ENCODE data around the gene RPS16. TPM values are rescaled to one million over a fixed set of nuclear protein-coding genes. Genes with fewer than 3 reads are reported as not detected.

The RPS16 gene
- total and polyA plus RNA-seq, 5 donors from 2014 or later, result 1,440 to 2,708 (median 2,162) TPM

DNA sequence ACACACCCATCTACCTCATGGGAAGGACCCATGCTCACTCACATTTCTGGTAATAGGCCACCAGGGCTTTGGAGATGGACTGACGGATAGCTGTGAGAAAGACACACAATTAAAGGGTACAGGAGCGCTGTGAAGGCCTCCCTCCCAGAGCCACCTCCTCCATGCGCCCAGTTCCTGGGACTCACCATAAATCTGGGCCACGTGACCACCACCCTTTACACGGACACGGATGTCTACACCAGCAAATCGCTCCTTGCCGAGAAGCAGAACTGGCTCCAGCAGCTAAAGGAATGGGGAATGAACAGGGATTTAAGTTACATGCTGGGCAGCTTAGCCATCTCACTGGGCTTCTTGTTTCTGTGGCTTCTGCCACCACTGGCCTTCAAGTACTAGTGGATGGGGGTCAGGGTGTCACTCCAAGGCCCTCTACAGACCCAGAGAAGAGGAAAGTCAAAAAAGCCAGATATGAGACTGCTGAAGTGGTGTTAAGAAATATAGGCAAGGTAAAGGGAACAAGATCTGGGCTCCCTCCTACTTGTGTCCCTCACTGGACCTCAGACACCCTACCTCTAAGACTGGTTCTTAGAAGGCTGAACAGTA, 2.2 kb downstream of the RPS16 start:
- Histone ChIP-seq H3K9me3 (ENCODE audit: control insufficient read depth in 2 of 2, low read length in 2 of 2) (no peaks in the 10 kb centered on the region), H3K27me3 (ENCODE audit: control insufficient read depth, insufficient read depth, low read length) (no peaks in the 10 kb centered on the region), H3K4me3 (ENCODE audit: low read depth, low read length) (peak overlapping the region; percentile 90), H3K36me3 (ENCODE audit: control insufficient read depth, insufficient read depth, low read length) (peaks cover 23% of the 10 kb centered on the region), H3K4me1 (ENCODE audit: control insufficient read depth, insufficient read depth, low read length, poor library complexity, severe bottlenecking) (peaks cover 35% of the 10 kb centered on the region), H3K27ac (ENCODE audit: insufficient read depth, low read length, poor library complexity, severe bottlenecking) (no peak overlapping the region)
- DNase-seq, result no peak
- H3K36me3 Mint-ChIP-seq, result peaks cover 19% of the 10 kb centered on the region
- H3K27me3 Mint-ChIP-seq, result peaks cover 4% of the 10 kb centered on the region
- no peak for ATAC-seq (ENCODE audit: low read depth in 2 of 2)
- peak overlapping the region; percentile 46 to 83 (median 72) for H3K27ac Mint-ChIP-seq
- peaks cover 0 to 2% (median 0%) of the 10 kb centered on the region in 7 donors for H3K9me3 Mint-ChIP-seq
- H3K4me1 Mint-ChIP-seq, result peaks cover 0 to 57% (median 36%) of the 10 kb centered on the region in 4 donors
- peak overlapping the region; percentile 65 to 100 (median 96) for H3K4me3 Mint-ChIP-seq

DNA sequence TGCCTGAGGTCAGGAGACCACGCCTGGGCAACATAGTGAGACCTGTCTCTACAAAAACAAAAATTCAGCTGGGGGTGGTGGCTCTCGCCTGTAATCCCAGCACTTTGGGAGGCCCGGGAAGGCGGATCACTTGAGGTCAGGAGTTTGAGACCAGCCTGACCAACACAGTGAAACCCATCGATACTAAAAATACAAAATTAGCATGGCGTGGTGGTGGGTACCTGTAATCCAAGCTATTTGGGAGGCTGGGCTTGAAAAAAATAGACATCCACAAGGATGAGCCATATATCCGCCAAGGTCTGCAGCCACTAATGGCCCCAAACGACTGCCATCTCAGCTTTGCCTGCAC, 3.1 kb downstream of the RPS16 start:
- DNase-seq, result no peak
- Histone ChIP-seq H3K9me3 (ENCODE audit: control insufficient read depth in 2 of 2, low read length in 2 of 2) (no peaks in the 10 kb centered on the region), H3K36me3 (ENCODE audit: control insufficient read depth, insufficient read depth, low read length) (peaks cover 23% of the 10 kb centered on the region), H3K27me3 (ENCODE audit: control insufficient read depth, insufficient read depth, low read length) (no peaks in the 10 kb centered on the region), H3K27ac (ENCODE audit: insufficient read depth, low read length, poor library complexity, severe bottlenecking) (no peak overlapping the region), H3K4me3 (ENCODE audit: low read depth, low read length) (no peak overlapping the region), H3K4me1 (ENCODE audit: control insufficient read depth, insufficient read depth, low read length, poor library complexity, severe bottlenecking) (peaks cover 35% of the 10 kb centered on the region)
- peaks cover 0 to 57% (median 36%) of the 10 kb centered on the region in 4 donors for H3K4me1 Mint-ChIP-seq
- H3K9me3 Mint-ChIP-seq, result peaks cover 0 to 2% (median 0%) of the 10 kb centered on the region in 7 donors
- H3K4me3 Mint-ChIP-seq, result peak overlapping the region; percentile 46 to 92 (median 63)
- peak overlapping the region in 2 of 3 donors; percentile 51 to 72 for H3K27ac Mint-ChIP-seq
- H3K27me3 Mint-ChIP-seq, result peaks cover 4% of the 10 kb centered on the region
- ATAC-seq (ENCODE audit: low read depth in 2 of 2), result no peak
- peaks cover 19% of the 10 kb centered on the region for H3K36me3 Mint-ChIP-seq

DNA sequence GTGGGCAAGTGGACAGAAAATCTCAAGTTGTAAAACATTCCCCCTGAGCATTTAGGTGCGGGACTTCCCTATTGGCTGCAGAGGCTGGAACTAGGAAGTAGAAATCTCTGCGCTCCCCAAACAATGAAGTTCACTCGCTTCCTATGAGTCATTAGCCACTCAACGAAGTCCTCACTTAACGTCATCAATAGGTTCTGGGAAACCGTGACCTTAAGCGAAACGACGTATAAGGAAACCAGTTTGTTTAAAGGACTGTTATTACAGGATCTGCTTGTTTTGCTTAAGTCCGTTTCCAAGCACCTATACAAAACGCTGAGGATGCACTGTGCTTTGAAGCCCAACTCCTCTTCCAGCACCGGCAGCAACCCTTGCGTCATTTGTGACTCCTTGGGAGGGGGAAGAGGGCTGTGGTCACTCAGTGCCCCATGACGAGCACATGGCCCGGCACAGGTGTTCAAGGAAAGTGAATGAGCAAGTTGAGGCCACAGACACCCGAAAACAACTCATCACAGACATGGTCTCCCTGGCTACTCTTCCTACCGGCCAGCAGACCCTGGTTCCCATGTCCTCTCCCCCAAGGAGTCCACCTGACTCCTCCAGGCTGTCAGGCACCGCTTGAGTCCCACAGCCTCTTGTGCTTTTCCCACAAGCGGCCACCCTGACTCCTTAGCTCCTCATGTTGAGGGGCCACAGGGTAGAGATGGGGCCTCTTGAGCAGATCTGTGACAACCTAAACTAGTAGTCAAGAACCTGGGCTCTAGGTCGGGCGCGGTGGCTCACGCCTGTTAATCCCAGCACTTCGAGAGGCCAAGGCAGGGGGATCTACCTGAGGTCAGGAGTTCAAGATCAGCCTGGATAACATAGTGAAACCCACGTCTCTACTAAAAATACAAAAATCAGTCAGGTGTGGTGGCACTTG, 4.8 kb downstream of the RPS16 start:
- Mint-ChIP-seq H3K4me3 (peak overlapping the region in 3 of 4 donors; percentile 21 to 90 (median 86)), H3K27me3 (peaks cover 2% of the 10 kb centered on the region), H3K36me3 (peaks cover 22% of the 10 kb centered on the region), H3K4me1 (peaks cover 0 to 53% (median 33%) of the 10 kb centered on the region in 4 donors), H3K9me3 (no peaks in the 10 kb centered on the region), H3K27ac (peak overlapping the region; percentile 47 to 89 (median 84))
- DNase-seq, result peak; percentile 60 to 85 (median 72)
- peaks cover 28% of the 10 kb centered on the region for H3K4me1 ChIP-seq (ENCODE audit: control insufficient read depth, insufficient read depth, low read length, poor library complexity, severe bottlenecking)
- ATAC-seq (ENCODE audit: low read depth in 2 of 2), result peak; percentile 76 to 80
- H3K4me3 ChIP-seq (ENCODE audit: low read depth, low read length), result no peak overlapping the region
- H3K9me3 ChIP-seq (ENCODE audit: control insufficient read depth in 2 of 2, low read length in 2 of 2), result no peaks in the 10 kb centered on the region
- peaks cover 23% of the 10 kb centered on the region for H3K36me3 ChIP-seq (ENCODE audit: control insufficient read depth, insufficient read depth, low read length)
- peak overlapping the region; percentile 82 for H3K27ac ChIP-seq (ENCODE audit: insufficient read depth, low read length, poor library complexity, severe bottlenecking)
- H3K27me3 ChIP-seq (ENCODE audit: control insufficient read depth, insufficient read depth, low read length), result no peaks in the 10 kb centered on the region

DNA sequence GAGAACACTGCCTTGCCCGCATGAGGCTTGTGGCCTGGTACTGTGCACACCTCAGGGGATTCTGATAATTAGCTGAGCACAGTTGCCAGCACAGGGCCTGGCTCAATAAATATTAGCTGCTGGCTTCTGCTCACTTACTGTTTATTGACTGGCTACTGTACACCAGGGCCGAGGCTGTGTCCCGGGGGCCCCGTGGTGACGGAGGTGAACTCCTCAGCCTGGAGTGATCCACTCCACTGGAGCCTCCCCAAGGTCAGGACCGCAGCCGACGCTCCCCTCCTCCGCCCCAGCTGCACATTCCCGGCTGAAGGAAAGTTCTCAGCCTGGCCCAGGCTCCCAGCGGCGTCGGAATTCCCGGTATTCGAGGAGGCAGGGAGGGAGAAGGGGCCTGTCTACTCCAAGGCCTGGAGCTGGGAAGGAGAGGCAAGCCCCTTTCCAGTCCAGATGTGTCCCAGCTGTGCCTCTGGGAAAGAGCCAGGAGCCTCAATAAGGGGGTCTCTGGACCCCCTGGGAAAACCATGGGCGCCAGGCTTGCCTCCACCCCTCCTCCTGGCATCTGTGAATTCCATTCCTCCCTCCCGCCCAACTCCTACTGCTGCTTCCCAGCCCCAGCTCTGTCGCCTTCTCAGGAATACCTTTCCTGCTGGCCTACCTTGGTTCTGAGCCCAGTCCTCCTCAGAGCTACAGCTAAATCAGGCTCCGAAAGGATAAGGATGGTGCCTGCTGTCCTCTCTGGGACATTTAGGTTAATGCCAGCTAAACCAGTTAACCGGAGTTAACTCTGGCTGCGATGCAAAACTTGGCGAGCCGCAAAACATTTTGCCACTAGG, 7.3 kb downstream of the RPS16 start:
- H3K4me1 Mint-ChIP-seq, result peaks cover 0 to 33% (median 20%) of the 10 kb centered on the region in 4 donors
- Histone ChIP-seq H3K9me3 (ENCODE audit: control insufficient read depth in 2 of 2, low read length in 2 of 2) (no peaks in the 10 kb centered on the region), H3K27me3 (ENCODE audit: control insufficient read depth, insufficient read depth, low read length) (no peaks in the 10 kb centered on the region), H3K36me3 (ENCODE audit: control insufficient read depth, insufficient read depth, low read length) (peaks cover 17% of the 10 kb centered on the region), H3K4me1 (ENCODE audit: control insufficient read depth, insufficient read depth, low read length, poor library complexity, severe bottlenecking) (peaks cover 9% of the 10 kb centered on the region), H3K27ac (ENCODE audit: insufficient read depth, low read length, poor library complexity, severe bottlenecking) (no peak overlapping the region), H3K4me3 (ENCODE audit: low read depth, low read length) (no peak overlapping the region)
- DNase-seq (no peak), ATAC-seq (ENCODE audit: low read depth in 2 of 2) (no peak)
- H3K27me3 Mint-ChIP-seq, result no peaks in the 10 kb centered on the region
- no peaks in the 10 kb centered on the region for H3K9me3 Mint-ChIP-seq
- no peak overlapping the region for H3K4me3 Mint-ChIP-seq
- peak overlapping the region in 1 of 3 donors; percentile 91 for H3K27ac Mint-ChIP-seq
- peaks cover 21% of the 10 kb centered on the region for H3K36me3 Mint-ChIP-seq

DNA sequence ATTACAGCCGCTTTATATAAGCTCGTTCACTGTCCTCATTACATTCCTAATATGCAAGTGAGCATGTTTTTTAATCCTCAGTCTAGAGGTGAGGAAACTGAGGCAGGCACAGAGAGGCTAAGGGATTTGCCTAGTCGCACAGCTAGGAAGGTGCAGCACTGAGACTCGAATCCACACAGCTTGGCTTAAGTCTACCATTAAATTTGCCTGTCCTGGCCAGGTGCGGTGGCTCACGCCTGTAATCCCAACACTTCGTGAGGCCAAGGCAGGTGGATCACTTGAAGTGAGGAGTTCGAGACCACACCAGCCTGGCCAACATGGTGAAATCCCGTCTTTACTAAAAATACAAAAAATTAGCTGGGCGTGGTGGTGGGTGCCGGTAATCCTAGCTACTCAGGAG, 8.0 kb downstream of the RPS16 start:
- Mint-ChIP-seq H3K27ac (no peak overlapping the region), H3K4me3 (no peak overlapping the region), H3K9me3 (no peaks in the 10 kb centered on the region), H3K27me3 (no peaks in the 10 kb centered on the region), H3K36me3 (peaks cover 14% of the 10 kb centered on the region), H3K4me1 (peaks cover 0 to 25% (median 14%) of the 10 kb centered on the region in 4 donors)
- DNase-seq (no peak), ATAC-seq (ENCODE audit: low read depth in 2 of 2) (no peak)
- H3K27ac ChIP-seq (ENCODE audit: insufficient read depth, low read length, poor library complexity, severe bottlenecking), result no peak overlapping the region
- no peaks in the 10 kb centered on the region for H3K9me3 ChIP-seq (ENCODE audit: control insufficient read depth in 2 of 2, low read length in 2 of 2)
- peaks cover 15% of the 10 kb centered on the region for H3K36me3 ChIP-seq (ENCODE audit: control insufficient read depth, insufficient read depth, low read length)
- no peak overlapping the region for H3K4me3 ChIP-seq (ENCODE audit: low read depth, low read length)
- no peaks in the 10 kb centered on the region for H3K27me3 ChIP-seq (ENCODE audit: control insufficient read depth, insufficient read depth, low read length)
- peaks cover 7% of the 10 kb centered on the region for H3K4me1 ChIP-seq (ENCODE audit: control insufficient read depth, insufficient read depth, low read length, poor library complexity, severe bottlenecking)

DNA sequence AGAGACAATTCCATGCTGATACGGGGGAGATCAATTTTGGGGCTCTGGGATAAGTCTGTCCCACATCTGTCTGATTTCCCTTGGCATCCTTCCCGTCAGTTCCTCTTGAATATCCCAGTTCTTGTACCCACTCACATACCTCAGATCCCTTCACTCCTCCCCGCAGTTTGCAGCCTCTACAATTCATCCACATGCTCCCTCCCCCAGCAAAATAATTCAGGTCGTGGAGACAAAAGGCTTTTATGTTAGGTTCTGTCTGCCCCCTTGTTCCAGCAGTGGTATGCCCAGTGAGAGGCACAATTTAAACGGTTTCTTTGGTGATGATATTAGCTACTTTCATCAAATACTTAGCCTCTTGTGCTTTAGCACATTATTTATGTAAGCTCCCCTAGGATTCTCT, 9.6 kb downstream of the RPS16 start:
- H3K27me3 ChIP-seq (ENCODE audit: control insufficient read depth, insufficient read depth, low read length), result no peaks in the 10 kb centered on the region
- H3K27ac ChIP-seq (ENCODE audit: insufficient read depth, low read length, poor library complexity, severe bottlenecking), result no peak overlapping the region
- ATAC-seq (ENCODE audit: low read depth in 2 of 2) (no peak), DNase-seq (no peak)
- no peaks in the 10 kb centered on the region for H3K9me3 ChIP-seq (ENCODE audit: control insufficient read depth in 2 of 2, low read length in 2 of 2)
- Mint-ChIP-seq H3K4me1 (peaks cover 0 to 20% (median 11%) of the 10 kb centered on the region in 4 donors), H3K4me3 (peak overlapping the region in 1 of 4 donors; percentile 14), H3K27ac (peak overlapping the region in 2 of 3 donors; percentile 11 to 27), H3K36me3 (peaks cover 14% of the 10 kb centered on the region), H3K9me3 (no peaks in the 10 kb centered on the region), H3K27me3 (no peaks in the 10 kb centered on the region)
- H3K36me3 ChIP-seq (ENCODE audit: control insufficient read depth, insufficient read depth, low read length), result peaks cover 19% of the 10 kb centered on the region
- H3K4me1 ChIP-seq (ENCODE audit: control insufficient read depth, insufficient read depth, low read length, poor library complexity, severe bottlenecking), result peaks cover 4% of the 10 kb centered on the region
- no peak overlapping the region for H3K4me3 ChIP-seq (ENCODE audit: low read depth, low read length)

DNA sequence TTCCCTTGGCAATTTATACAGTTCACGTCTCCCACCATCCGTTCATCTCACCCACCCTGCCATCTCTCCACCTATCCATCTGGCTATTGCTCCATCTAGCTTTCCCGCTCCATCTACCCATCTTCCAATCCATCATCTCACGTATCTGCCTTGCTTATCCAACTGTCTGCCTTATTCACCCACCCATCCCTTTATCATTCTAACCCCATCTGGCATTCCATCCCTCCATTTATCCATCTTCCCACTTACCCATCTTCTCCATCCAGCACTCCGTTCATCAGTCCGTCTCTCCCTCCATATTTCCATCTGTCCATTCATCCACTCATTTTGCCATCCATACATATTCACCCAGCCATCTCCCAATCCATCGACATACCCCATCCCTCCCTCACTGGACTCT, 10.0 kb downstream of the RPS16 start:
- Mint-ChIP-seq H3K27me3 (no peaks in the 10 kb centered on the region), H3K36me3 (peaks cover 14% of the 10 kb centered on the region), H3K4me3 (peak overlapping the region in 1 of 4 donors; percentile 14), H3K27ac (peak overlapping the region in 2 of 3 donors; percentile 23 to 27), H3K4me1 (peaks cover 0 to 15% (median 7%) of the 10 kb centered on the region in 4 donors), H3K9me3 (no peaks in the 10 kb centered on the region)
- peaks cover 19% of the 10 kb centered on the region for H3K36me3 ChIP-seq (ENCODE audit: control insufficient read depth, insufficient read depth, low read length)
- no peak overlapping the region for H3K4me3 ChIP-seq (ENCODE audit: low read depth, low read length)
- ATAC-seq (ENCODE audit: low read depth in 2 of 2) (no peak), DNase-seq (no peak)
- no peak overlapping the region for H3K27ac ChIP-seq (ENCODE audit: insufficient read depth, low read length, poor library complexity, severe bottlenecking)
- no peaks in the 10 kb centered on the region for H3K9me3 ChIP-seq (ENCODE audit: control insufficient read depth in 2 of 2, low read length in 2 of 2)
- H3K4me1 ChIP-seq (ENCODE audit: control insufficient read depth, insufficient read depth, low read length, poor library complexity, severe bottlenecking), result peaks cover under 1% of the 10 kb centered on the region
- H3K27me3 ChIP-seq (ENCODE audit: control insufficient read depth, insufficient read depth, low read length), result no peaks in the 10 kb centered on the region

Measured in CD4-positive, CD25-positive, alpha-beta regulatory T cell (primary cell).